H1 (cell line): ENCODE results near the gene TMPRSS9. TPM values are rescaled to one million over a fixed set of nuclear protein-coding genes. Genes with fewer than 3 reads are reported as not detected.

Experiments used
- CTCF ChIA-PET: fragments of 300-600 bp; sonication (Branson Sonifier 250); formaldehyde crosslinking; loops from one replicate; lab custom pipeline; 2021; ENCODE audit not compliant: partially characterized antibody; lab: Charles Lee
- POLR2A ChIA-PET: fragments of 300-600 bp; sonication (Branson Sonifier 250); formaldehyde crosslinking; loops from one replicate; lab custom pipeline; 2021; ENCODE audit warnings: inconsistent platforms; ENCODE audit not compliant: partially characterized antibody; lab: Charles Lee
- DNase-seq, 2 experiments: peaks; one replicate each; pipeline versions ENCODE4 v3.0.0 to v3.0.0-alpha.2; 2010 to 2022; ENCODE audit warnings: low spot score in 2 of 2, low read depth in 1 of 2, mixed read lengths in 1 of 2
- FAIRE-seq: peaks from 2 replicates; lab custom pipeline; 2011; peaks lifted over from hg19 to GRCh38; lab: Jason Lieb, UNC
- H2AFZ ChIP-seq: 2 replicates; pipeline ENCODE4 v1.8.1; 2012; ENCODE audit warnings: low read length, inconsistent platforms
- H2AK5ac ChIP-seq: 2 replicates; pipeline ENCODE4 v1.6.1; 2013; ENCODE audit warnings: low read depth, low read length
- H2BK120ac ChIP-seq: replicated peaks from 2 replicates; pipeline ENCODE3; 2013; ENCODE audit warnings: low read depth, low read length, inconsistent platforms
- H2BK12ac ChIP-seq: 2 replicates; pipeline ENCODE4 v1.6.1; 2013; ENCODE audit warnings: low read depth, low read length
- H2BK15ac ChIP-seq: 2 replicates; pipeline ENCODE4 v1.6.1; 2013; ENCODE audit warnings: low read length
- H2BK20ac ChIP-seq: 2 replicates; pipeline ENCODE4 v1.6.1; 2013; ENCODE audit warnings: low read length
- H2BK5ac ChIP-seq: 2 replicates; pipeline ENCODE4 v1.6.1; 2013; ENCODE audit warnings: low read depth, low read length
- H3K14ac ChIP-seq: 2 replicates; pipeline ENCODE4 v1.6.1; 2013; ENCODE audit warnings: inconsistent platforms; ENCODE audit not compliant: insufficient read length
- H3K18ac ChIP-seq: 2 replicates; pipeline ENCODE4 v1.6.1; 2013; ENCODE audit warnings: low read length; ENCODE audit errors: extremely low read depth
- H3K23ac ChIP-seq: 2 replicates; pipeline ENCODE4 v1.6.1; 2013; ENCODE audit warnings: inconsistent platforms; ENCODE audit not compliant: insufficient read length
- H3K23me2 ChIP-seq: 2 replicates; pipeline ENCODE4 v1.6.1; 2013; ENCODE audit warnings: low read depth, low read length
- H3K27ac ChIP-seq: 2 replicates; pipeline ENCODE4 v1.6.1; 2011; ENCODE audit warnings: low read depth, low read length, inconsistent platforms
- H3K27me3 ChIP-seq, 4 experiments: replicated peaks in 1 of 4; 1 replicate in 1 of 4; 2 replicates in 3 of 4; pipeline versions ENCODE4 v1.6.1 to v1.8.1; 2011 to 2013; ENCODE audit warnings: low read length in 3 of 4, mild to moderate bottlenecking in 3 of 4, inconsistent platforms in 2 of 4, mixed read lengths in 2 of 4, moderate library complexity in 1 of 4; ENCODE audit not compliant: control insufficient read depth in 3 of 4, insufficient read depth in 3 of 4; ENCODE audit errors: extremely low read depth in 1 of 4
- H3K36me3 ChIP-seq, 4 experiments: 2 replicates each; pipeline versions ENCODE4 v1.6.1 to v1.8.1; 2011 to 2013; ENCODE audit warnings: mild to moderate bottlenecking in 4 of 4, low read length in 3 of 4, moderate library complexity in 2 of 4, control low read depth in 1 of 4, inconsistent platforms in 1 of 4; ENCODE audit not compliant: insufficient read depth in 4 of 4, control insufficient read depth in 2 of 4
- H3K4ac ChIP-seq: replicated peaks from 2 replicates; pipeline ENCODE3; 2013; ENCODE audit warnings: low read length, low read depth, mixed read lengths, inconsistent platforms; ENCODE audit not compliant: insufficient read length
- H3K4me1 ChIP-seq, 4 experiments: replicated peaks in 1 of 4; 1 replicate in 1 of 4; 2 replicates in 3 of 4; pipeline versions ENCODE4 v1.6.1 to v1.8.1; 2011 to 2013; ENCODE audit warnings: low read length in 3 of 4, inconsistent platforms in 2 of 4, mixed read lengths in 1 of 4; ENCODE audit not compliant: insufficient read depth in 4 of 4, control insufficient read depth in 3 of 4
- H3K4me2 ChIP-seq, 2 experiments: 2 replicates each; pipeline versions ENCODE4 v1.6.1 to v1.8.1; 2011 to 2013; ENCODE audit warnings: low read depth in 2 of 2, low read length in 2 of 2, control low read depth in 1 of 2, inconsistent platforms in 1 of 2, mild to moderate bottlenecking in 1 of 2; ENCODE audit not compliant: insufficient read depth in 1 of 2
- H3K4me3 ChIP-seq, 4 experiments: fragments of 200-600, 300-600 bp in 1 of 4; sonication (generic), shearing (Covaris generic), sonication (Bioruptor Twin) in 1 of 4; 2 replicates each; pipeline versions ENCODE4 v1.5.1 to v1.8.1; 2011 to 2016; ENCODE audit warnings: low read length in 4 of 4, low read depth in 3 of 4, control low read depth in 2 of 4, inconsistent platforms in 2 of 4, mild to moderate bottlenecking in 2 of 4, mixed read lengths in 1 of 4, moderate library complexity in 1 of 4; ENCODE audit not compliant: insufficient read depth in 2 of 4; ENCODE audit errors: extremely low read depth in 1 of 4
- H3K56ac ChIP-seq: replicated peaks from 2 replicates; pipeline ENCODE3; 2013; ENCODE audit warnings: low read depth, mild to moderate bottlenecking, mixed read lengths, low read length, inconsistent platforms; ENCODE audit not compliant: insufficient read length
- H3K79me1 ChIP-seq: 2 replicates; pipeline ENCODE4 v1.6.1; 2013; ENCODE audit warnings: low read depth, low read length, control low read depth
- H3K79me2 ChIP-seq, 2 experiments: 2 replicates each; pipeline versions ENCODE4 v1.6.1 to v1.8.1; 2012 to 2013; ENCODE audit warnings: low read length in 2 of 2, mild to moderate bottlenecking in 2 of 2, inconsistent platforms in 1 of 2; ENCODE audit not compliant: insufficient read depth in 2 of 2, control insufficient read depth in 1 of 2
- H3K9ac ChIP-seq, 4 experiments: replicated peaks in 1 of 4; 1 replicate in 1 of 4; 2 replicates in 3 of 4; pipeline versions ENCODE4 v1.6.1 to v1.8.1; 2011 to 2013; ENCODE audit warnings: low read depth in 3 of 4, low read length in 3 of 4, control low read depth in 2 of 4, mild to moderate bottlenecking in 2 of 4, moderate library complexity in 2 of 4, inconsistent platforms in 1 of 4; ENCODE audit errors: extremely low read depth in 1 of 4
- H3K9me3 ChIP-seq, 2 experiments: 2 replicates each; pipeline versions ENCODE4 v1.6.1 to v1.8.1; 2012 to 2013; ENCODE audit warnings: mild to moderate bottlenecking in 2 of 2, moderate library complexity in 2 of 2, control low read depth in 1 of 2, inconsistent platforms in 1 of 2, low read depth in 1 of 2, low read length in 1 of 2, mixed read lengths in 1 of 2; ENCODE audit not compliant: insufficient read depth in 2 of 2
- H4K20me1 ChIP-seq, 2 experiments: replicated peaks in 1 of 2; 2 replicates each; pipeline versions ENCODE3 to v1.8.1; 2011 to 2013; ENCODE audit warnings: inconsistent platforms in 2 of 2, low read length in 2 of 2, mild to moderate bottlenecking in 1 of 2; ENCODE audit not compliant: insufficient read depth in 2 of 2, control insufficient read depth in 1 of 2
- H4K5ac ChIP-seq: 2 replicates; pipeline ENCODE4 v1.6.1; 2013; ENCODE audit warnings: low read length, low read depth, mixed read lengths, inconsistent platforms; ENCODE audit not compliant: insufficient read length
- H4K8ac ChIP-seq: 2 replicates; pipeline ENCODE4 v1.8.0; 2013; ENCODE audit warnings: mild to moderate bottlenecking, moderate library complexity, low read length, inconsistent platforms; ENCODE audit not compliant: insufficient read depth; ENCODE audit errors: extremely low read depth
- H4K91ac ChIP-seq: replicated peaks from 2 replicates; pipeline ENCODE3; 2013; ENCODE audit warnings: low read length, mixed read lengths, inconsistent platforms; ENCODE audit not compliant: insufficient read length
- CBX5 ChIP-seq: fragments of 300-800, 300-1000 bp; sonication (generic); IDR thresholded peaks from 2 replicates; pipeline ENCODE4 v1.7.1; 2016; ENCODE audit warnings: antibody characterized with exemption, low read length, low read depth
- E2F6 ChIP-seq: IDR thresholded peaks from 2 replicates; pipeline ENCODE4 v1.6.1; 2012; ENCODE audit warnings: inconsistent platforms
- PHF8 ChIP-seq: fragments of 200-600 bp; sonication (generic); conservative IDR thresholded peaks from 2 replicates; pipeline ENCODE4 v1.7.1; 2012; ENCODE audit warnings: low read depth, mild to moderate bottlenecking, inconsistent platforms, low read length, moderate library complexity
- POLR2A ChIP-seq, 2 experiments: IDR thresholded peaks; 1 replicate in 1 of 2; 2 replicates in 1 of 2; pipeline ENCODE4 v1.6.1; 2011; ENCODE audit warnings: low read depth in 2 of 2, low read length in 2 of 2, mild to moderate bottlenecking in 2 of 2; ENCODE audit errors: control extremely low read depth in 1 of 2
- POLR2AphosphoS5 ChIP-seq: IDR thresholded peaks from 2 replicates; pipeline ENCODE4 v1.6.1; 2011; ENCODE audit warnings: low read depth, low read length
- POU5F1 ChIP-seq: IDR thresholded peaks from 2 replicates; pipeline ENCODE4 v1.6.1; 2011; ENCODE audit warnings: low read depth, mild to moderate bottlenecking, low read length, moderate library complexity
- RXRA ChIP-seq: IDR thresholded peaks from 2 replicates; pipeline ENCODE4 v1.6.1; 2011; ENCODE audit warnings: low read depth, mild to moderate bottlenecking, low read length, moderate library complexity; ENCODE audit not compliant: insufficient read depth
- SIRT6 ChIP-seq: IDR thresholded peaks from one replicate; pipeline ENCODE4 v1.7.1; 2012; ENCODE audit warnings: low read length, inconsistent platforms
- SP1 ChIP-seq: IDR thresholded peaks from 2 replicates; pipeline ENCODE4 v1.6.1; 2011; ENCODE audit warnings: low read depth, low read length
- SP4 ChIP-seq: IDR thresholded peaks from 2 replicates; pipeline ENCODE4 v1.6.1; 2012; ENCODE audit warnings: low read length, inconsistent platforms
- TCF12 ChIP-seq: IDR thresholded peaks from 2 replicates; pipeline ENCODE4 v1.6.1; 2011; ENCODE audit warnings: low read depth, mild to moderate bottlenecking, low read length
- ZNF274 ChIP-seq: IDR thresholded peaks from 2 replicates; pipeline ENCODE4 v1.7.0; 2012; ENCODE audit warnings: low read length, borderline replicate concordance; ENCODE audit errors: extremely low read depth
- WGBS, 2 experiments: shearing (Covaris generic) in 1 of 2; methylation state at CpG; one replicate each; pipeline versions ENCODE4 v1.1.6 to v1.1.7; 2013 to 2015; ENCODE audit warnings: low lambda C conversion rate in 2 of 2, mixed read lengths in 2 of 2, inconsistent platforms in 1 of 2, low coverage in 1 of 2, missing lambda C conversion rate in 1 of 2; ENCODE audit not compliant: insufficient replicate concordance in 2 of 2, insufficient coverage in 1 of 2, insufficient read length in 1 of 2; ENCODE audit errors: extremely low coverage in 1 of 2, missing lambda C conversion rate in 1 of 2; 5-methylcytosine and 5-hydroxymethylcytosine counted together
- polyA plus RNA-seq, 7 experiments: library from polyadenylated mRNA; depleted of rRNA in 3 of 7; stranded (reverse) in 5 of 7; unstranded in 2 of 7; fragments of >200 nt in 5 of 7; fragments of 200-250 nt in 2 of 7; gene quantifications; 1 replicate in 5 of 7; 2 replicates in 1 of 7; 4 replicates in 1 of 7; pipeline versions ENCODE4 v1.2.1 to v1.2.3, GENCODE V29; 2011 to 2013; ENCODE audit warnings: missing spikeins in 2 of 7, mixed read lengths in 2 of 7
- total RNA-seq: library from RNA; stranded (reverse); fragmentation: NEBNext Ultra II Directional; extraction: Animal tissue kit (Norgen Biotek cat#: 25700); gene quantifications from 2 replicates; pipeline ENCODE4 v1.2.1, GENCODE V29; 2021

TMPRSS9 gene
- total and polyA plus RNA-seq, 2 of the 8 experiments (the other 6 are each of a cell fraction or from before 2014, with no cell fraction given), result 0.15 to 0.19 TPM

GRCh38 chr19:2320049-2320448, 40.0 kb upstream of the TMPRSS9 start:
- DNase-seq, result no peak
- Histone ChIP-seq H3K9ac (no peak overlapping the region), H3K4me3 (no peak overlapping the region), H3K27me3 (no peaks in the 10 kb centered on the region), H2BK20ac (no peak overlapping the region), H3K23me2 (no peaks in the 10 kb centered on the region), H3K79me1 (no peaks in the 10 kb centered on the region), H2AK5ac (no peak overlapping the region), H2AFZ (no peak overlapping the region), H3K56ac (no peak overlapping the region), H4K5ac (no peak overlapping the region), H2BK12ac (no peak overlapping the region), H2BK15ac (no peak overlapping the region), H2BK120ac (no peak overlapping the region), H3K4me1 (peaks cover 0 to 1% (median 0%) of the 10 kb centered on the region in 4 experiments; a peak in 1 of 7 replicates), H3K27ac (no peak overlapping the region), H3K18ac (no peak overlapping the region), H3K9me3 (no peaks in the 10 kb centered on the region), H2BK5ac (no peak overlapping the region), H4K20me1 (peaks cover 0 to 3% of the 10 kb centered on the region in 2 experiments), H3K4ac (no peak overlapping the region), H4K91ac (no peak overlapping the region), H3K79me2 (no peaks in the 10 kb centered on the region), H3K4me2 (no peak overlapping the region), H4K8ac (peak overlapping the region; percentile 57), H3K14ac (no peak overlapping the region), H3K36me3 (peaks cover 0 to 11% (median 3%) of the 10 kb centered on the region in 4 experiments; a peak in 5 of 8 replicates), H3K23ac (no peak overlapping the region)
- ChIA-PET POLR2A (interaction anchor here (0.7 to 2.5 kb wide), 4 partner anchors 8 to 80 kb away, joined by 3 to 8 read pairs (median 5); partner anchors contain the start of gene LSM7), CTCF (interaction anchor here (0.7 to 1.5 kb wide), 2 partner anchors 59 to 68 kb away, joined by 3 read pairs; no protein-coding TSS in a partner anchor)
- no peak for TF ChIP-seq SIRT6
- no peak for TF ChIP-seq PHF8
- TF ChIP-seq TCF12, result no peak
- TF ChIP-seq POLR2AphosphoS5, result no peak
- no peak for TF ChIP-seq CBX5
- TF ChIP-seq POLR2A (IDR thresholded peaks at IDR 0.05; ENCODE audit: control extremely low read depth in 1 of 2, low read depth in 2 of 2, low read length in 2 of 2), result no peak
- TF ChIP-seq RXRA, result no peak
- no peak for TF ChIP-seq E2F6
- no peak for TF ChIP-seq SP1
- TF ChIP-seq SP4, result no peak
- TF ChIP-seq POU5F1, result no peak
- no peak for TF ChIP-seq ZNF274
- FAIRE-seq, result no peak
- WGBS, 2 experiments, result 88% methylated on average over 10 of the region's 12 CpGs; no CpG with 5 or more reads in 1 of the 2 experiments
